Trophoblast cell (in vitro differentiated cells and primary cell): ENCODE data around the gene RSAD1.
"Not testable (repeated sequence)": the region's sequence is repeated elsewhere in the genome, so short reads cannot be mapped to it uniquely, and the experiment has no call there.

ENCODE experiments used
- DNase-seq, 2 donors: peaks; one replicate each; pipeline ENCODE4 v3.0.0-alpha.2; 2016
- H2AFZ ChIP-seq: 2 replicates; pipeline ENCODE4 v1.6.1; 2013; ENCODE audit warnings: low read length, moderate library complexity, mild to moderate bottlenecking; ENCODE audit not compliant: insufficient read depth, poor library complexity
- H2AK5ac ChIP-seq: 2 replicates; pipeline ENCODE4 v1.6.1; 2013; ENCODE audit warnings: mild to moderate bottlenecking, low read length
- H2BK120ac ChIP-seq: 2 replicates; pipeline ENCODE4 v1.6.1; 2013; ENCODE audit warnings: low read length, mild to moderate bottlenecking, moderate library complexity; ENCODE audit not compliant: insufficient read depth, poor library complexity
- H2BK12ac ChIP-seq: 2 replicates; pipeline ENCODE4 v1.6.1; 2013; ENCODE audit warnings: mild to moderate bottlenecking, low read length, moderate library complexity
- H2BK5ac ChIP-seq: 2 replicates; pipeline ENCODE4 v1.6.1; 2013; ENCODE audit warnings: low read length, low read depth, moderate library complexity, mild to moderate bottlenecking; ENCODE audit not compliant: poor library complexity
- H3K14ac ChIP-seq: 2 replicates; pipeline ENCODE4 v1.6.1; 2013; ENCODE audit warnings: mild to moderate bottlenecking, low read length
- H3K18ac ChIP-seq: 2 replicates; pipeline ENCODE4 v1.6.1; 2013; ENCODE audit warnings: mild to moderate bottlenecking, low read length
- H3K23ac ChIP-seq: 2 replicates; pipeline ENCODE4 v1.6.1; 2013; ENCODE audit warnings: low read length
- H3K27ac ChIP-seq: 2 replicates; pipeline ENCODE4 v1.5.1; 2013; ENCODE audit warnings: low read depth, mild to moderate bottlenecking, inconsistent platforms, low read length, moderate library complexity
- H3K27me3 ChIP-seq: 2 replicates; pipeline ENCODE4 v1.6.1; 2013; ENCODE audit warnings: inconsistent platforms, mild to moderate bottlenecking, low read length, moderate library complexity; ENCODE audit not compliant: insufficient read depth
- H3K36me3 ChIP-seq, 2 experiments: 1 replicate in 1 of 2; 2 replicates in 1 of 2; pipeline ENCODE4 v1.6.1; 2013; ENCODE audit warnings: low read length in 2 of 2, mild to moderate bottlenecking in 2 of 2, moderate library complexity in 1 of 2; ENCODE audit not compliant: insufficient read depth in 2 of 2, control insufficient read depth in 1 of 2
- H3K4ac ChIP-seq: 2 replicates; pipeline ENCODE4 v1.6.1; 2013; ENCODE audit warnings: low read depth, mild to moderate bottlenecking, low read length, moderate library complexity
- H3K4me1 ChIP-seq, 2 experiments: 1 replicate in 1 of 2; 2 replicates in 1 of 2; pipeline ENCODE4 v1.6.1; 2013; ENCODE audit warnings: low read length in 2 of 2, mild to moderate bottlenecking in 2 of 2, moderate library complexity in 1 of 2; ENCODE audit not compliant: insufficient read depth in 2 of 2, control insufficient read depth in 1 of 2
- H3K4me2 ChIP-seq: 2 replicates; pipeline ENCODE4 v1.6.1; 2013; ENCODE audit warnings: inconsistent platforms, mild to moderate bottlenecking, low read length, moderate library complexity
- H3K4me3 ChIP-seq: 2 replicates; pipeline ENCODE4 v1.5.1; 2013; ENCODE audit warnings: mild to moderate bottlenecking, low read depth, low read length, inconsistent platforms
- H3K79me1 ChIP-seq: one replicate; pipeline ENCODE4 v1.6.1; 2013; ENCODE audit warnings: low read length
- H3K79me2 ChIP-seq: 2 replicates; pipeline ENCODE4 v1.6.1; 2013; ENCODE audit warnings: low read length, mild to moderate bottlenecking; ENCODE audit not compliant: control insufficient read depth, insufficient read depth, poor library complexity
- H3K9ac ChIP-seq: 2 replicates; pipeline ENCODE4 v1.6.1; 2013; ENCODE audit warnings: mild to moderate bottlenecking, low read length
- H3K9me3 ChIP-seq: 2 replicates; pipeline ENCODE4 v1.6.1; 2013; ENCODE audit warnings: low read depth, mild to moderate bottlenecking, control low read depth, inconsistent platforms, low read length; ENCODE audit not compliant: insufficient read depth
- H4K12ac ChIP-seq: 2 replicates; pipeline ENCODE4 v1.6.1; 2013; ENCODE audit warnings: low read depth, mild to moderate bottlenecking, low read length, moderate library complexity
- H4K8ac ChIP-seq: 2 replicates; pipeline ENCODE4 v1.6.1; 2013; ENCODE audit warnings: low read depth, mild to moderate bottlenecking, low read length, moderate library complexity
- H4K91ac ChIP-seq: one replicate; pipeline ENCODE4 v1.6.1; 2013; ENCODE audit warnings: low read depth, mild to moderate bottlenecking, low read length, moderate library complexity
- WGBS: extraction: QIAGEN DNeasy Blood & Tissue Kit; methylation state at CpG from one replicate; pipeline ENCODE4 v1.1.7; 2013; ENCODE audit warnings: missing lambda C conversion rate; ENCODE audit not compliant: insufficient read length, insufficient coverage; ENCODE audit errors: extremely low coverage; 5-methylcytosine and 5-hydroxymethylcytosine counted together

RSAD1 gene

GRCh38 chr17:50472761-50473161 lies 5.9 kb upstream of the RSAD1 start:
- not testable (repeated sequence) for H3K27me3 ChIP-seq, H3K27ac ChIP-seq
- DNase-seq = peak; percentile 18 to 67

GRCh38 chr17:50473901-50474300 lies 4.8 kb upstream of the RSAD1 start:
- Histone ChIP-seq H2AFZ (no peak overlapping the region), H3K4me1 (peaks cover 2 to 7% of the 10 kb centered on the region in 2 experiments), H4K8ac (no peak overlapping the region), H3K27me3 (no peaks in the 10 kb centered on the region), H2BK12ac (no peak overlapping the region), H3K9me3 (peaks cover 3% of the 10 kb centered on the region), H3K79me2 (peaks cover 4% of the 10 kb centered on the region), H3K23ac (no peak overlapping the region), H4K91ac (no peak overlapping the region), H3K36me3 (peaks cover 31 to 34% of the 10 kb centered on the region in 2 experiments), H4K12ac (no peak overlapping the region), H3K14ac (no peak overlapping the region), H3K4me3 (peak overlapping the region; percentile 21), H3K79me1 (peaks cover 1% of the 10 kb centered on the region), H2AK5ac (no peak overlapping the region), H3K9ac (no peak overlapping the region), H3K18ac (no peak overlapping the region), H3K27ac (no peak overlapping the region), H3K4me2 (no peak overlapping the region), H3K4ac (no peak overlapping the region), H2BK5ac (no peak overlapping the region), H2BK120ac (no peak overlapping the region)
- no peak for DNase-seq
- WGBS = no CpG with 5 or more reads among the region's 11 CpGs

More at GRCh38 chr17:50472761-50473161, 5.9 kb upstream of the RSAD1 start:
- not testable (repeated sequence) for H3K9ac ChIP-seq, H3K18ac ChIP-seq, H2AK5ac ChIP-seq, H4K12ac ChIP-seq, H3K14ac ChIP-seq, H3K79me1 ChIP-seq, H2AFZ ChIP-seq, H3K79me2 ChIP-seq, H3K4me2 ChIP-seq, H4K91ac ChIP-seq, H2BK120ac ChIP-seq, H3K4ac ChIP-seq, H2BK12ac ChIP-seq, H2BK5ac ChIP-seq, H4K8ac ChIP-seq, H3K23ac ChIP-seq, H3K4me3 ChIP-seq, H3K4me1 ChIP-seq
- WGBS = no CpG with 5 or more reads among the region's 13 CpGs
- H3K36me3 ChIP-seq = peaks cover 35 to 36% of the 10 kb centered on the region in 2 experiments
- H3K9me3 ChIP-seq = peaks cover 11% of the 10 kb centered on the region

GRCh38 chr17:50474523-50474922 lies 4.1 kb upstream of the RSAD1 start:
- Histone ChIP-seq H3K79me2 (peaks cover 4% of the 10 kb centered on the region), H3K23ac (no peak overlapping the region), H3K4me3 (no peak overlapping the region), H2BK12ac (no peak overlapping the region), H3K4me2 (no peak overlapping the region), H3K9me3 (peaks cover 1% of the 10 kb centered on the region), H3K9ac (no peak overlapping the region), H3K27ac (no peak overlapping the region), H3K27me3 (no peaks in the 10 kb centered on the region), H3K4ac (no peak overlapping the region), H2BK5ac (no peak overlapping the region), H3K18ac (no peak overlapping the region), H3K36me3 (peaks cover 31 to 34% of the 10 kb centered on the region in 2 experiments), H3K4me1 (peaks cover 3 to 7% of the 10 kb centered on the region in 2 experiments), H3K14ac (no peak overlapping the region), H2BK120ac (no peak overlapping the region), H4K8ac (no peak overlapping the region), H4K12ac (no peak overlapping the region), H2AFZ (no peak overlapping the region), H2AK5ac (no peak overlapping the region), H4K91ac (no peak overlapping the region), H3K79me1 (peaks cover 1% of the 10 kb centered on the region)
- WGBS = no CpG with 5 or more reads among the region's 6 CpGs
- no peak for DNase-seq

- Histone ChIP-seq H3K23ac (no peak overlapping the region), H2BK12ac (no peak overlapping the region), H3K9me3 (peaks cover 1% of the 10 kb centered on the region), H4K12ac (no peak overlapping the region), H3K4me3 (no peak overlapping the region), H3K4ac (no peak overlapping the region), H3K79me1 (peaks cover 1% of the 10 kb centered on the region), H3K4me2 (no peak overlapping the region), H4K91ac (no peak overlapping the region), H3K79me2 (peaks cover 4% of the 10 kb centered on the region), H2AK5ac (no peak overlapping the region), H3K27me3 (no peaks in the 10 kb centered on the region), H2AFZ (no peak overlapping the region), H3K14ac (no peak overlapping the region), H4K8ac (no peak overlapping the region), H3K18ac (no peak overlapping the region), H3K4me1 (peaks cover 4 to 9% of the 10 kb centered on the region in 2 experiments), H2BK120ac (no peak overlapping the region), H3K9ac (no peak overlapping the region), H2BK5ac (no peak overlapping the region), H3K27ac (no peak overlapping the region), H3K36me3 (peaks cover 33 to 34% of the 10 kb centered on the region in 2 experiments)
- DNase-seq = no peak
- no CpG with 5 or more reads among the region's 4 CpGs for WGBS
Measured at GRCh38 chr17:50475362-50475761, 3.3 kb upstream of the RSAD1 start.
